H1 (cell line): ENCODE data around the gene ARPP19. TPM values are rescaled to one million over a fixed set of nuclear protein-coding genes. Genes with fewer than 3 reads are reported as not detected.

ENCODE experiments used
- TAF7 ChIP-seq: optimal IDR thresholded peaks from 2 replicates; pipeline ENCODE3; 2011; ENCODE audit warnings: low read depth, mild to moderate bottlenecking, inconsistent platforms, low read length, moderate library complexity, borderline replicate concordance
- polyA plus RNA-seq, 7 experiments: library from polyadenylated mRNA; depleted of rRNA in 3 of 7; stranded (reverse) in 5 of 7; unstranded in 2 of 7; fragments of >200 nt in 5 of 7; fragments of 200-250 nt in 2 of 7; gene quantifications; 1 replicate in 5 of 7; 2 replicates in 1 of 7; 4 replicates in 1 of 7; pipeline versions ENCODE4 v1.2.1 to v1.2.3, GENCODE V29; 2011 to 2013; ENCODE audit warnings: missing spikeins in 2 of 7, mixed read lengths in 2 of 7
- total RNA-seq: library from RNA; stranded (reverse); fragmentation: NEBNext Ultra II Directional; extraction: Animal tissue kit (Norgen Biotek cat#: 25700); gene quantifications from 2 replicates; pipeline ENCODE4 v1.2.1, GENCODE V29; 2021

The ARPP19 gene
- total and polyA plus RNA-seq, 2 of the 8 experiments (the other 6 are each of a cell fraction or from before 2014, with no cell fraction given), result 81.9 to 274 TPM

- TF ChIP-seq TAF7, result no peak
Measured at GRCh38 chr15:52528564-52529340, 40.1 kb downstream of the ARPP19 start, which contains the start of gene MYO5A (continued).
